ENCODE results near the gene GRM3. TPM values are rescaled to one million over a fixed set of nuclear protein-coding genes. Genes with fewer than 3 reads are reported as not detected.
"Not testable (repeated sequence)": the region's sequence is repeated elsewhere in the genome, so short reads cannot be mapped to it uniquely, and the experiment has no call there.

GRM3 gene
- under 1 TPM in 2 of 4 donors, not detected in 2; 0.10 to 0.27 TPM for polyA plus RNA-seq
- long read RNA-seq, donor 1: 0 reads
- long read RNA-seq, donor 2: 0 reads
- long read RNA-seq, donor 3: 0 reads
- long read RNA-seq, donor 4: 0 reads
- long read RNA-seq, donor 5: 0 reads
- long read RNA-seq, donor 6: 0 reads
- long read RNA-seq, donor 7: 0 reads
- long read RNA-seq, donor 8: 0 reads
- long read RNA-seq, donor 9: 0 reads
- long read RNA-seq, donor 10: 0 reads

GRCh38 chr7:86643561-86644281, at the start of gene GRM3:
TSS of gene GRM3 (plus strand) at chr7:86643909. CDS start at chr7:86765146, 121,237 bp downstream.
- DNase-seq (peak in 1 of 2 donors; percentile 3), FAIRE-seq (no peak)
- 2 to 10% (median 8%) methylated on average over 23 of the region's 23 CpGs for WGBS, 3 donors
- Histone ChIP-seq H3K27ac (ENCODE audit: low read depth in 1 of 3, low read length in 2 of 3) (no peak within 1 kb of the TSS), H3K4me1 (ENCODE audit: control insufficient read depth in 3 of 3, insufficient read depth in 2 of 3, low read depth in 1 of 3, low read length in 2 of 3) (no peaks in the 10 kb centered on the region), H3K36me3 (ENCODE audit: control insufficient read depth in 3 of 3, insufficient read depth in 2 of 3, low read depth in 1 of 3, low read length in 3 of 3) (no peaks in the 10 kb centered on the region), H3K4me3 (ENCODE audit: low read depth in 1 of 3, low read length in 3 of 3) (no peak within 1 kb of the TSS), H3K27me3 (ENCODE audit: control insufficient read depth in 3 of 3, insufficient read depth in 3 of 3, low read length in 3 of 3) (peaks cover 0 to 26% (median 19%) of the 10 kb centered on the region in 3 donors), H3K9me3 (ENCODE audit: control insufficient read depth in 2 of 2, insufficient read depth in 1 of 2, low read depth in 1 of 2, low read length in 1 of 2) (no peaks in the 10 kb centered on the region)

- Histone ChIP-seq H3K4me1 (ENCODE audit: control insufficient read depth in 3 of 3, insufficient read depth in 2 of 3, low read depth in 1 of 3, low read length in 2 of 3) (no peaks in the 10 kb centered on the region), H3K9me3 (ENCODE audit: control insufficient read depth in 2 of 2, insufficient read depth in 1 of 2, low read depth in 1 of 2, low read length in 1 of 2) (no peaks in the 10 kb centered on the region), H3K27me3 (ENCODE audit: control insufficient read depth in 3 of 3, insufficient read depth in 3 of 3, low read length in 3 of 3) (no peaks in the 10 kb centered on the region), H3K36me3 (ENCODE audit: control insufficient read depth in 3 of 3, insufficient read depth in 2 of 3, low read depth in 1 of 3, low read length in 3 of 3) (no peaks in the 10 kb centered on the region), H3K27ac (ENCODE audit: low read depth in 1 of 3, low read length in 2 of 3) (no peak overlapping the region), H3K4me3 (ENCODE audit: low read depth in 1 of 3, low read length in 3 of 3) (no peak overlapping the region)
- no peak for FAIRE-seq
- WGBS, 3 donors: 66 to 76% (median 70%) methylated on average over 15 of the region's 15 CpGs
- no peak for DNase-seq
These were observed 45.4 kb upstream of the GRM3 start for GRCh38 chr7:86598311-86598710.

- no peaks in the 10 kb centered on the region for H3K36me3 ChIP-seq (ENCODE audit: control insufficient read depth in 3 of 3, insufficient read depth in 2 of 3, low read depth in 1 of 3, low read length in 3 of 3)
- no peak for DNase-seq
- FAIRE-seq: no peak
- WGBS, 3 donors: 87 to 93% (median 88%) methylated on average over 9 of the region's 9 CpGs
- no peaks in the 10 kb centered on the region for H3K4me1 ChIP-seq (ENCODE audit: control insufficient read depth in 3 of 3, insufficient read depth in 2 of 3, low read depth in 1 of 3, low read length in 2 of 3)
- no peak overlapping the region for H3K4me3 ChIP-seq (ENCODE audit: low read depth in 1 of 3, low read length in 3 of 3)
- no peaks in the 10 kb centered on the region for H3K9me3 ChIP-seq (ENCODE audit: control insufficient read depth in 2 of 2, insufficient read depth in 1 of 2, low read depth in 1 of 2, low read length in 1 of 2)
- no peak overlapping the region for H3K27ac ChIP-seq (ENCODE audit: low read depth in 1 of 3, low read length in 2 of 3)
- no peaks in the 10 kb centered on the region for H3K27me3 ChIP-seq (ENCODE audit: control insufficient read depth in 3 of 3, insufficient read depth in 3 of 3, low read length in 3 of 3)
These were observed 45.0 kb upstream of the GRM3 start for GRCh38 chr7:86598721-86599120.

GRCh38 chr7:86600506-86601290, 43.0 kb upstream of the GRM3 start:
- no peaks in the 10 kb centered on the region for H3K36me3 ChIP-seq (ENCODE audit: control insufficient read depth in 3 of 3, insufficient read depth in 2 of 3, low read depth in 1 of 3, low read length in 3 of 3)
- FAIRE-seq: no peak
- no peaks in the 10 kb centered on the region for H3K4me1 ChIP-seq (ENCODE audit: control insufficient read depth in 3 of 3, insufficient read depth in 2 of 3, low read depth in 1 of 3, low read length in 2 of 3)
- WGBS, 3 donors: 79 to 86% (median 82%) methylated on average over 6 of the region's 6 CpGs
- no peak for DNase-seq
- no peaks in the 10 kb centered on the region for H3K27me3 ChIP-seq (ENCODE audit: control insufficient read depth in 3 of 3, insufficient read depth in 3 of 3, low read length in 3 of 3)
- no peaks in the 10 kb centered on the region for H3K9me3 ChIP-seq (ENCODE audit: control insufficient read depth in 2 of 2, insufficient read depth in 1 of 2, low read depth in 1 of 2, low read length in 1 of 2)
- H3K27ac ChIP-seq (ENCODE audit: low read depth in 1 of 3, low read length in 2 of 3): no peak overlapping the region
- no peak overlapping the region for H3K4me3 ChIP-seq (ENCODE audit: low read depth in 1 of 3, low read length in 3 of 3)

GRCh38 chr7:86615711-86616110, 28.0 kb upstream of the GRM3 start:
- not testable (repeated sequence) for H3K27me3 ChIP-seq (ENCODE audit: control insufficient read depth in 3 of 3, insufficient read depth in 3 of 3, low read length in 3 of 3); DNase-seq; H3K36me3 ChIP-seq (ENCODE audit: control insufficient read depth in 3 of 3, insufficient read depth in 2 of 3, low read depth in 1 of 3, low read length in 3 of 3); H3K9me3 ChIP-seq (ENCODE audit: control insufficient read depth in 2 of 2, insufficient read depth in 1 of 2, low read depth in 1 of 2, low read length in 1 of 2); FAIRE-seq; H3K4me1 ChIP-seq (ENCODE audit: control insufficient read depth in 3 of 3, insufficient read depth in 2 of 3, low read depth in 1 of 3, low read length in 2 of 3); H3K4me3 ChIP-seq (ENCODE audit: low read depth in 1 of 3, low read length in 3 of 3); H3K27ac ChIP-seq (ENCODE audit: low read depth in 1 of 3, low read length in 2 of 3)
- WGBS, 3 donors: 75 to 84% (median 78%) methylated on average over 2 of the region's 2 CpGs

GRCh38 chr7:86644282-86645224, 844 bp downstream of the GRM3 start:
- Histone ChIP-seq H3K27me3 (ENCODE audit: control insufficient read depth in 3 of 3, insufficient read depth in 3 of 3, low read length in 3 of 3) (peaks cover 0 to 26% (median 19%) of the 10 kb centered on the region in 3 donors), H3K9me3 (ENCODE audit: control insufficient read depth in 2 of 2, insufficient read depth in 1 of 2, low read depth in 1 of 2, low read length in 1 of 2) (no peaks in the 10 kb centered on the region), H3K27ac (ENCODE audit: low read depth in 1 of 3, low read length in 2 of 3) (no peak overlapping the region), H3K36me3 (ENCODE audit: control insufficient read depth in 3 of 3, insufficient read depth in 2 of 3, low read depth in 1 of 3, low read length in 3 of 3) (no peaks in the 10 kb centered on the region), H3K4me1 (ENCODE audit: control insufficient read depth in 3 of 3, insufficient read depth in 2 of 3, low read depth in 1 of 3, low read length in 2 of 3) (no peaks in the 10 kb centered on the region), H3K4me3 (ENCODE audit: low read depth in 1 of 3, low read length in 3 of 3) (no peak overlapping the region)
- FAIRE-seq: no peak
- DNase-seq: no peak
- 2 to 11% (median 6%) methylated on average over 38 to 42 of the region's 42 CpGs for WGBS, 3 donors

GRCh38 chr7:86645225-86645608, 1.5 kb downstream of the GRM3 start:
- Histone ChIP-seq H3K9me3 (ENCODE audit: control insufficient read depth in 2 of 2, insufficient read depth in 1 of 2, low read depth in 1 of 2, low read length in 1 of 2) (no peaks in the 10 kb centered on the region), H3K4me3 (ENCODE audit: low read depth in 1 of 3, low read length in 3 of 3) (no peak overlapping the region), H3K27me3 (ENCODE audit: control insufficient read depth in 3 of 3, insufficient read depth in 3 of 3, low read length in 3 of 3) (peaks cover 0 to 26% (median 19%) of the 10 kb centered on the region in 3 donors), H3K36me3 (ENCODE audit: control insufficient read depth in 3 of 3, insufficient read depth in 2 of 3, low read depth in 1 of 3, low read length in 3 of 3) (no peaks in the 10 kb centered on the region), H3K4me1 (ENCODE audit: control insufficient read depth in 3 of 3, insufficient read depth in 2 of 3, low read depth in 1 of 3, low read length in 2 of 3) (no peaks in the 10 kb centered on the region), H3K27ac (ENCODE audit: low read depth in 1 of 3, low read length in 2 of 3) (no peak overlapping the region)
- DNase-seq: no peak
- no peak for FAIRE-seq
- WGBS, 3 donors: 12 to 15% (median 13%) methylated on average over 13 of the region's 13 CpGs

Data from small intestine (tissue), 16 donors.